ENCODE measurements around the gene TFF3. TPM values are rescaled to one million over a fixed set of nuclear protein-coding genes. Genes with fewer than 3 reads are reported as not detected.

TFF3 gene
- polyA plus RNA-seq, 3 donors: 0.07 TPM; not detected in 2

- Histone ChIP-seq H3K9ac (ENCODE audit: insufficient read depth, low read length, poor library complexity, severe bottlenecking) (no peak overlapping the region), H3K79me2 (ENCODE audit: insufficient read depth, low read length) (no peaks in the 10 kb centered on the region), H3K9me3 (replicated peaks in 1 of 2; ENCODE audit: control insufficient read depth in 1 of 2, insufficient read depth in 1 of 2, low read length in 2 of 2) (no peaks in the 10 kb centered on the region), H3K36me3 (replicated peaks in 1 of 2; ENCODE audit: control insufficient read depth in 1 of 2, insufficient read depth in 2 of 2, low read length in 2 of 2) (no peaks in the 10 kb centered on the region), H3K4me3 (replicated peaks in 1 of 3; ENCODE audit: low read depth in 2 of 3, low read length in 3 of 3) (no peak overlapping the region), H4K20me1 (ENCODE audit: insufficient read depth, low read length) (no peaks in the 10 kb centered on the region), H2AFZ (ENCODE audit: insufficient read depth, low read depth, low read length, poor library complexity, severe bottlenecking) (no peak overlapping the region), H3K27me3 (ENCODE audit: control insufficient read depth in 2 of 2, insufficient read depth in 2 of 2, low read length in 2 of 2) (no peaks in the 10 kb centered on the region), H3K4me1 (ENCODE audit: control insufficient read depth in 1 of 2, insufficient read depth in 2 of 2, low read length in 2 of 2) (no peaks in the 10 kb centered on the region), H3K4me2 (replicated peaks; ENCODE audit: extremely low read depth, low read length, poor library complexity, severe bottlenecking) (no peak overlapping the region), H3K27ac (ENCODE audit: low read depth in 1 of 2, low read length in 2 of 2) (no peak overlapping the region)
- WGBS (ENCODE audit: insufficient coverage): 57% methylated on average over 2 of the region's 4 CpGs
- Mint-ChIP-seq H3K36me3 (no peaks in the 10 kb centered on the region), H3K27ac (peak overlapping the region in 1 of 7 donors; percentile 63), H3K4me1 (no peaks in the 10 kb centered on the region), H3K4me3 (no peak overlapping the region), H3K27me3 (ENCODE audit: low read depth in 3 of 3) (peaks cover 0 to 5% (median 1%) of the 10 kb centered on the region in 3 donors), H3K9me3 (no peaks in the 10 kb centered on the region)
- intact Hi-C loops (cut with micrococcal nuclease): no loop called here
- no peak for TF ChIP-seq CTCF (IDR thresholded peaks at IDR 0.05)
- no peak for DNase-seq
Observed at GRCh38 chr21:42344631-42345030, 29.4 kb upstream of the TFF3 start.

GRCh38 chr21:42343963-42344510, 28.8 kb upstream of the TFF3 start:
- H3K36me3 Mint-ChIP-seq: no peaks in the 10 kb centered on the region
- Histone ChIP-seq H3K79me2 (ENCODE audit: insufficient read depth, low read length) (no peaks in the 10 kb centered on the region), H3K9ac (ENCODE audit: insufficient read depth, low read length, poor library complexity, severe bottlenecking) (no peak overlapping the region), H3K27ac (ENCODE audit: low read depth in 1 of 2, low read length in 2 of 2) (no peak overlapping the region), H3K4me3 (replicated peaks in 1 of 3; ENCODE audit: low read depth in 2 of 3, low read length in 3 of 3) (no peak overlapping the region), H3K27me3 (ENCODE audit: control insufficient read depth in 2 of 2, insufficient read depth in 2 of 2, low read length in 2 of 2) (no peaks in the 10 kb centered on the region), H3K9me3 (replicated peaks in 1 of 2; ENCODE audit: control insufficient read depth in 1 of 2, insufficient read depth in 1 of 2, low read length in 2 of 2) (no peaks in the 10 kb centered on the region), H3K36me3 (replicated peaks in 1 of 2; ENCODE audit: control insufficient read depth in 1 of 2, insufficient read depth in 2 of 2, low read length in 2 of 2) (no peaks in the 10 kb centered on the region), H2AFZ (ENCODE audit: insufficient read depth, low read depth, low read length, poor library complexity, severe bottlenecking) (no peak overlapping the region), H3K4me1 (ENCODE audit: control insufficient read depth in 1 of 2, insufficient read depth in 2 of 2, low read length in 2 of 2) (no peaks in the 10 kb centered on the region), H4K20me1 (ENCODE audit: insufficient read depth, low read length) (no peaks in the 10 kb centered on the region), H3K4me2 (replicated peaks; ENCODE audit: extremely low read depth, low read length, poor library complexity, severe bottlenecking) (no peak overlapping the region)
- DNase-seq: no peak
- H3K4me1 Mint-ChIP-seq: no peaks in the 10 kb centered on the region
- no peak for TF ChIP-seq CTCF (IDR thresholded peaks at IDR 0.05)
- H3K27me3 Mint-ChIP-seq (ENCODE audit: low read depth in 3 of 3): peaks cover 0 to 5% (median 2%) of the 10 kb centered on the region in 3 donors
- no peak overlapping the region for H3K4me3 Mint-ChIP-seq
- WGBS (ENCODE audit: insufficient coverage): 88% methylated on average over 7 of the region's 11 CpGs
- intact Hi-C loops (cut with micrococcal nuclease): no loop called here
- H3K9me3 Mint-ChIP-seq: no peaks in the 10 kb centered on the region
- peak overlapping the region in 1 of 7 donors; percentile 63 for H3K27ac Mint-ChIP-seq
